HepG2 (cell line): ENCODE results near the gene VPS25. TPM values are rescaled to one million over a fixed set of nuclear protein-coding genes. Genes with fewer than 3 reads are reported as not detected.

Source experiments
- AFF4 ChIP-seq: sonication (generic); formaldehyde crosslinking; IDR thresholded peaks from 2 replicates; pipeline ENCODE4 v1.4.0; 2020; ENCODE audit warnings: missing genetic modification reagents
- ATF7 ChIP-seq, 2 experiments: fragments of 450-650 bp in 1 of 2; sonication (generic) in 1 of 2; formaldehyde crosslinking in 1 of 2; IDR thresholded peaks; 2 replicates each; pipeline versions ENCODE4 v1.4.0 to v1.6.1; 2016 to 2020; ENCODE audit warnings: antibody characterized with exemption in 1 of 2, mild to moderate bottlenecking in 1 of 2, missing genetic modification reagents in 1 of 2
- DPF2 ChIP-seq: sonication (generic); formaldehyde crosslinking; IDR thresholded peaks from 2 replicates; pipeline ENCODE4 v1.4.0; 2020; ENCODE audit warnings: mild to moderate bottlenecking, low read depth, missing genetic modification reagents, borderline replicate concordance
- DR1 ChIP-seq: sonication (generic); formaldehyde crosslinking; IDR thresholded peaks from 2 replicates; pipeline ENCODE4 v1.8.0; 2021; ENCODE audit warnings: mild to moderate bottlenecking, missing genetic modification reagents, inconsistent platforms
- HMG20B ChIP-seq: conservative IDR thresholded peaks from 2 replicates; pipeline ENCODE4 v1.6.1; 2016; ENCODE audit warnings: missing genetic modification reagents, missing compliant biosample characterization
- MTA1 ChIP-seq: sonication (generic); formaldehyde crosslinking; IDR thresholded peaks from 2 replicates; pipeline ENCODE4 v1.4.0; 2020; ENCODE audit warnings: missing genetic modification reagents, mild to moderate bottlenecking, borderline replicate concordance
- NCOA5 ChIP-seq: sonication (generic); formaldehyde crosslinking; IDR thresholded peaks from 2 replicates; pipeline ENCODE4 v1.4.0; 2020; ENCODE audit warnings: missing genetic modification reagents
- SMYD3 ChIP-seq: sonication (generic); formaldehyde crosslinking; IDR thresholded peaks from 2 replicates; pipeline ENCODE4 v1.8.1; 2023; ENCODE audit warnings: mild to moderate bottlenecking, missing genetic modification reagents
- ZBTB33 ChIP-seq: sonication (generic); formaldehyde crosslinking; IDR thresholded peaks from 2 replicates; pipeline ENCODE4 v1.4.0; 2020; ENCODE audit warnings: missing genetic modification reagents
- ZBTB7B ChIP-seq: sonication (generic); formaldehyde crosslinking; IDR thresholded peaks from 2 replicates; pipeline ENCODE4 v1.4.0; 2020; ENCODE audit warnings: missing genetic modification reagents
- ZHX1 ChIP-seq: sonication (generic); formaldehyde crosslinking; IDR thresholded peaks from 2 replicates; pipeline ENCODE4 v1.8.1; 2022; ENCODE audit warnings: low read depth, mild to moderate bottlenecking, missing genetic modification reagents
- ZNF12 ChIP-seq: sonication (generic); formaldehyde crosslinking; IDR thresholded peaks from 2 replicates; pipeline ENCODE4 v1.5.0; 2020; ENCODE audit warnings: missing genetic modification reagents
- ZNF609 ChIP-seq: sonication (generic); formaldehyde crosslinking; IDR thresholded peaks from 2 replicates; pipeline ENCODE4 v1.4.0; 2020; ENCODE audit warnings: mild to moderate bottlenecking, missing genetic modification reagents, borderline replicate concordance
- ZNF75D ChIP-seq: sonication (generic); formaldehyde crosslinking; IDR thresholded peaks from 2 replicates; pipeline ENCODE4 v1.8.1; 2023; ENCODE audit warnings: missing genetic modification reagents, mild to moderate bottlenecking, borderline replicate concordance
- polyA plus RNA-seq, 8 experiments: library from polyadenylated mRNA; depleted of rRNA in 3 of 8; stranded (reverse) in 7 of 8; unstranded in 1 of 8; fragments of >200 nt; fragmentation: Illumina TruSeq in 4 of 8; extraction: Trizol in 4 of 8; gene quantifications; 2 replicates each; pipeline versions ENCODE4 v1.2.1 to v1.2.3, GENCODE V29; 2011 to 2016; ENCODE audit warnings: low read depth in 4 of 8, missing spikeins in 1 of 8, mixed read lengths in 1 of 8; ENCODE audit not compliant: insufficient read depth in 1 of 8
- total RNA-seq, 5 experiments: library from RNA; depleted of rRNA; stranded (reverse); fragments of >200 nt; fragmentation: Illumina TruSeq; extraction: Trizol; gene quantifications; 2 replicates each; pipeline ENCODE4 v1.2.3, GENCODE V29; 2016; ENCODE audit warnings: low read depth in 1 of 5

Gene VPS25
- total and polyA plus RNA-seq, 2 of the 13 experiments (the other 11 are each of a cell fraction or from before 2014, with no cell fraction given) = 161 to 249 TPM

GRCh38 chr17:42773290-42774035 is at the start of gene VPS25 (continued):
- TF ChIP-seq ZBTB33 (CRISPR knock-in tag) (peak; percentile 82), ATF7 (IDR thresholded peaks at IDR 0.05) (no peak), ATF7 (CRISPR knock-in tag; IDR thresholded peaks at IDR 0.05) (no peak), SMYD3 (CRISPR knock-in tag) (no peak), NCOA5 (CRISPR knock-in tag) (no peak), AFF4 (CRISPR knock-in tag) (no peak), DR1 (peak; percentile 65; the same call in 1 of the 2 replicates), MTA1 (CRISPR knock-in tag) (peak; percentile 40; the same call in 1 of the 2 replicates), ZBTB7B (CRISPR knock-in tag) (peak; percentile 72), ZNF12 (CRISPR knock-in tag) (peak; percentile 74), HMG20B (CRISPR knock-in tag) (peak; percentile 71), ZNF75D (CRISPR knock-in tag) (no peak), ZNF609 (CRISPR knock-in tag) (peak; percentile 81; the same call in 1 of the 2 replicates), ZHX1 (0 out of 2 replicates have a peak, but pooled peaks have one; percentile 33), DPF2 (CRISPR knock-in tag) (no peak; the same call in 1 of the 2 replicates)
